ENCODE results near the gene CLPTM1L.

DNA sequence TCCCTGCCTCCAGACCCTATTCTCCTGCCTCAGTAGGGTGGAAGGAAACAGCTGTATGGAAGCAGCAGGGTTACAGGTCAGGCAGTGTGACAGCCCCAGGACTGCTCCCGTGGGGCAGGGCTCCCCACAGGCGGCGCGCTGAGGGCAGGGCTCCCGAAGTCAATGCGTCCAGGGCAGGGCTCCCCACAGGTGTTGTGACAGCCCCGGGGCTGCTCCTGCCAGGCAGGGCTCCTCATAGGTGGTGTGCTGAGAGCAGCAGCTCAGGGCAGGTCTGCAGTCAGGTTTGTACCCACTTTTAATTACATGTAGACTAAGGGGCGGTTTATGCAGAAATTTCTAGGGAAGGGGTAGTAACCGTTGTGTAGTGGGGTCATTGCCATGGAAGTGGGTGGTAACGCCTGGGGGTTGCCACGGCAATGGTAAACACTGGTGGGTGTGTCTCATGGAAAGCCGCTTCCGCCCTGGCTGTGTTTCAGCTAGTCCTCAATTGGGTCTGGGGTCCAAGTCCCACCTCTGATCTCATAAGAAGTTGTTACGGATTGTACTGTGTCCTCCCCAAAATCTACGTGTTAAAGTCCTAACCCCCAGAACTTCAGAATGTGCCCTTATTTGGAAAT is 33.4 kb downstream of the CLPTM1L start:
- TF ChIP-seq CTCF (IDR thresholded peaks at IDR 0.05; ENCODE audit: insufficient read depth, low read depth, low read length) (no peak), EZH2 (IDR thresholded peaks at IDR 0.05; ENCODE audit: insufficient read depth, low read length) (no peak)

All from astrocyte (in vitro differentiated cells and primary cell).